ENCODE data around the gene CLDN5. TPM values are rescaled to one million over a fixed set of nuclear protein-coding genes. Genes with fewer than 3 reads are reported as not detected.

The CLDN5 gene
- total and polyA plus RNA-seq, 2 experiments from 2014 or later = 2.0 to 3.2 TPM

DNA sequence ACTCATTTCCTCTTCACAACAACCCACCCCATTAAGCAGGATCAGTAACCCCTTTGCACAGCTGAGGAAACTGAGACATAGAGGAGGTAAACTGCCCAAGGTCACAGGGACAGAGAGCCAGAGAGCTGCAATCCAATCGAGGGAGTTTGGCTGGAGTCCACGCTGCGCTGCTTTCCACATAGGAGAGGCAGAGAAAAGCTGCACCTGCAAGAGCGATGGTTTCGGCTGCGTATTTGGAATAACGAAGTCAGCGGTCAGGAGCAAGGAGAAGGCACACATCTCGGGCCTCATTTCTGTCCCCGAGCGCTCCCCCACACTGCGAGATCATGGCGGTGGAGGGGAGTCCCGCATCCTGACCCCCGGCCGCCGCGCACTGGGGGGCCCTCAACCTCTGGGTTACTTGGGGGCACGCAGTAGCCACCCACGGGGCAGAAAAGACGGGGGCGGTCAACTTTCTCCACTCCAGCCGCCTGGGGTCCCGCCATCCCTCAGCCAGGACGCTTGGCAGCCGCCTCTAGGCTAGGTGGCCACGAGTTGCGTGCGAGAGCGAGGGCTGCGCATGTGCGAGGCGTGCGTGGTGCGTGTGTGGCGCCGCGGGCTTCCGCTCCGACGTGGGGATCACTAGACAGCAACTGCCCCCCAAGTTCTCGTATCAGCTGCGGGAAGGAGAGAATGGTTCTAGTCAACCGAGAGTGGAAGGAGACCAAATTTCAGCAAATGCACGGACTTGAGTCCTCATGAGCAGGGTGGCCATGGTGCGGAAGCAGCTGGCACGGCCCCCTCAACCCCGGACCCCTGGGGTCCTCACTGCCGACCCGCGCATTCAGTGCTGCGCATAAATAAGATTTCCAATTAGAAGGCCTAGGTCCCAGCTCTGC is 42.3 kb upstream of the CLDN5 start:
- H3K4me3 Mint-ChIP-seq = no peak overlapping the region
- H3K4me1 Mint-ChIP-seq = peaks cover 7% of the 10 kb centered on the region; the same call in 2 of the 3 replicates
- H3K27ac Mint-ChIP-seq = no peak overlapping the region
- Histone ChIP-seq H3K79me2 (replicated peaks; ENCODE audit: insufficient read depth) (no peaks in the 10 kb centered on the region), H3K9me2 (ENCODE audit: insufficient read depth) (no peaks in the 10 kb centered on the region), H3K4me2 (no peak overlapping the region), H3K27ac (ENCODE audit: low read depth) (no peak overlapping the region), H3K27me3 (ENCODE audit: insufficient read depth) (no peaks in the 10 kb centered on the region), H3K4me3 (no peak overlapping the region), H3F3A (replicated peaks; ENCODE audit: low read depth) (no peaks in the 10 kb centered on the region), H2AFZ (peak overlapping the region; percentile 59; the same call in 1 of the 2 replicates), H4K20me1 (replicated peaks; ENCODE audit: insufficient read depth) (no peaks in the 10 kb centered on the region), H3K4me1 (ENCODE audit: insufficient read depth) (no peaks in the 10 kb centered on the region), H3K36me3 (ENCODE audit: insufficient read depth) (no peaks in the 10 kb centered on the region)
- ATAC-seq = no peak
- H3K9me3 Mint-ChIP-seq = no peaks in the 10 kb centered on the region
- TF ChIP-seq, protein P1, sequence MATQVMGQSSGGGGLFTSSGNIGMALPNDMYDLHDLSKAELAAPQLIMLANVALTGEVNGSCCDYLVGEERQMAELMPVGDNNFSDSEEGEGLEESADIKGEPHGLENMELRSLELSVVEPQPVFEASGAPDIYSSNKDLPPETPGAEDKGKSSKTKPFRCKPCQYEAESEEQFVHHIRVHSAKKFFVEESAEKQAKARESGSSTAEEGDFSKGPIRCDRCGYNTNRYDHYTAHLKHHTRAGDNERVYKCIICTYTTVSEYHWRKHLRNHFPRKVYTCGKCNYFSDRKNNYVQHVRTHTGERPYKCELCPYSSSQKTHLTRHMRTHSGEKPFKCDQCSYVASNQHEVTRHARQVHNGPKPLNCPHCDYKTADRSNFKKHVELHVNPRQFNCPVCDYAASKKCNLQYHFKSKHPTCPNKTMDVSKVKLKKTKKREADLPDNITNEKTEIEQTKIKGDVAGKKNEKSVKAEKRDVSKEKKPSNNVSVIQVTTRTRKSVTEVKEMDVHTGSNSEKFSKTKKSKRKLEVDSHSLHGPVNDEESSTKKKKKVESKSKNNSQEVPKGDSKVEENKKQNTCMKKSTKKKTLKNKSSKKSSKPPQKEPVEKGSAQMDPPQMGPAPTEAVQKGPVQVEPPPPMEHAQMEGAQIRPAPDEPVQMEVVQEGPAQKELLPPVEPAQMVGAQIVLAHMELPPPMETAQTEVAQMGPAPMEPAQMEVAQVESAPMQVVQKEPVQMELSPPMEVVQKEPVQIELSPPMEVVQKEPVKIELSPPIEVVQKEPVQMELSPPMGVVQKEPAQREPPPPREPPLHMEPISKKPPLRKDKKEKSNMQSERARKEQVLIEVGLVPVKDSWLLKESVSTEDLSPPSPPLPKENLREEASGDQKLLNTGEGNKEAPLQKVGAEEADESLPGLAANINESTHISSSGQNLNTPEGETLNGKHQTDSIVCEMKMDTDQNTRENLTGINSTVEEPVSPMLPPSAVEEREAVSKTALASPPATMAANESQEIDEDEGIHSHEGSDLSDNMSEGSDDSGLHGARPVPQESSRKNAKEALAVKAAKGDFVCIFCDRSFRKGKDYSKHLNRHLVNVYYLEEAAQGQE (IDR thresholded peaks at IDR 0.05; ENCODE audit: unreplicated experiment) = no peak
- no peak for TF ChIP-seq STAT1 (IDR thresholded peaks at IDR 0.05; ENCODE audit: unreplicated experiment)
- no peak for TF ChIP-seq EZH2phosphoT487 (IDR thresholded peaks at IDR 0.05; ENCODE audit: unreplicated experiment)
- TF ChIP-seq EZH2 (IDR thresholded peaks at IDR 0.05; ENCODE audit: low read depth, unreplicated experiment) = no peak
- TF ChIP-seq CREB1 (CRISPR knock-in tag; IDR thresholded peaks at IDR 0.05; ENCODE audit: low read depth) = no peak
- no peak for TF ChIP-seq ZNF331 (CRISPR knock-in tag; IDR thresholded peaks at IDR 0.05; ENCODE audit: low read depth)
- TF ChIP-seq JUNB (IDR thresholded peaks at IDR 0.05; ENCODE audit: unreplicated experiment) = no peak
- no peak for TF ChIP-seq ZNF114 (CRISPR knock-in tag; IDR thresholded peaks at IDR 0.05)
- TF ChIP-seq ZNF462 (CRISPR knock-in tag; IDR thresholded peaks at IDR 0.05) = no peak
- TF ChIP-seq, protein P2, sequence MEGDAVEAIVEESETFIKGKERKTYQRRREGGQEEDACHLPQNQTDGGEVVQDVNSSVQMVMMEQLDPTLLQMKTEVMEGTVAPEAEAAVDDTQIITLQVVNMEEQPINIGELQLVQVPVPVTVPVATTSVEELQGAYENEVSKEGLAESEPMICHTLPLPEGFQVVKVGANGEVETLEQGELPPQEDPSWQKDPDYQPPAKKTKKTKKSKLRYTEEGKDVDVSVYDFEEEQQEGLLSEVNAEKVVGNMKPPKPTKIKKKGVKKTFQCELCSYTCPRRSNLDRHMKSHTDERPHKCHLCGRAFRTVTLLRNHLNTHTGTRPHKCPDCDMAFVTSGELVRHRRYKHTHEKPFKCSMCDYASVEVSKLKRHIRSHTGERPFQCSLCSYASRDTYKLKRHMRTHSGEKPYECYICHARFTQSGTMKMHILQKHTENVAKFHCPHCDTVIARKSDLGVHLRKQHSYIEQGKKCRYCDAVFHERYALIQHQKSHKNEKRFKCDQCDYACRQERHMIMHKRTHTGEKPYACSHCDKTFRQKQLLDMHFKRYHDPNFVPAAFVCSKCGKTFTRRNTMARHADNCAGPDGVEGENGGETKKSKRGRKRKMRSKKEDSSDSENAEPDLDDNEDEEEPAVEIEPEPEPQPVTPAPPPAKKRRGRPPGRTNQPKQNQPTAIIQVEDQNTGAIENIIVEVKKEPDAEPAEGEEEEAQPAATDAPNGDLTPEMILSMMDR (conservative IDR thresholded peaks at IDR 0.05; ENCODE audit: low read depth in 2 of 2) = no peak
- TF ChIP-seq NANOG (IDR thresholded peaks at IDR 0.05; ENCODE audit: borderline replicate concordance) = no peak
- no peak for TF ChIP-seq POLR2AphosphoS5 (IDR thresholded peaks at IDR 0.05; ENCODE audit: low read depth)
- no peak for TF ChIP-seq ETS1 (IDR thresholded peaks at IDR 0.05)
- DNase-seq (ENCODE audit: low spot score) = no peak
- peaks cover 1% of the 10 kb centered on the region for H3K27me3 Mint-ChIP-seq (ENCODE audit: insufficient read depth, low read depth, poor library complexity)
- no peaks in the 10 kb centered on the region for H3K36me3 Mint-ChIP-seq (ENCODE audit: low read depth)
